A549 (cell line): ENCODE results near the gene RANBP17.

Source experiments
- BHLHE40 ChIP-seq: IDR thresholded peaks from 2 replicates; pipeline ENCODE4 v1.6.1; 2012; ENCODE audit warnings: low read depth, low read length, inconsistent platforms
- CTCF ChIP-seq: fragments of >200 bp; sonication (Bioruptor Twin); formaldehyde crosslinking; IDR thresholded peaks from 3 replicates; pipeline ENCODE4 v1.5.1; 2016
- EP300 ChIP-seq, 2 experiments: fragments of >200 bp; sonication (Bioruptor Twin); formaldehyde crosslinking; IDR thresholded peaks; 2 replicates in 1 of 2; 3 replicates in 1 of 2; pipeline ENCODE4 v1.6.1; 2016 to 2017
- HES2 ChIP-seq: fragments of >200 bp; sonication (Bioruptor Twin); formaldehyde crosslinking; IDR thresholded peaks from 2 replicates; pipeline ENCODE4 v1.6.1; 2016
- KDM5A ChIP-seq: fragments of 200-600 bp; sonication (generic); IDR thresholded peaks from 2 replicates; pipeline ENCODE4 v1.6.1; 2016; ENCODE audit warnings: antibody characterized with exemption, mild to moderate bottlenecking
- NPAS2 ChIP-seq: fragments of 250-450 bp; sonication (Bioruptor Pico); IDR thresholded peaks from 2 replicates; pipeline ENCODE4 v1.8.0; 2022; ENCODE audit warnings: mild to moderate bottlenecking, moderate library complexity, borderline replicate concordance
- RFX5 ChIP-seq: fragments of 450-650 bp; IDR thresholded peaks from 2 replicates; pipeline ENCODE4 v1.7.1; 2014; ENCODE audit warnings: antibody characterized with exemption, mild to moderate bottlenecking, moderate library complexity
- SMC3 ChIP-seq: fragments of >200 bp; sonication (Bioruptor Twin); formaldehyde crosslinking; IDR thresholded peaks from 3 replicates; pipeline ENCODE4 v1.6.1; 2018; ENCODE audit warnings: inconsistent platforms
- ZNF302 ChIP-seq: fragments of 250-450 bp; sonication (Bioruptor Pico); IDR thresholded peaks from 2 replicates; pipeline ENCODE4 v1.9.0; 2021; ENCODE audit warnings: inconsistent platforms, mild to moderate bottlenecking, moderate library complexity
- TF ChIP-seq, protein P1 (sequence below): fragments of >200 bp; sonication (Bioruptor Twin); formaldehyde crosslinking; IDR thresholded peaks from 3 replicates; pipeline ENCODE4 v1.6.1; 2016

- TF ChIP-seq CTCF = no peak
- no peak for TF ChIP-seq HES2
- TF ChIP-seq KDM5A = no peak
- no peak for TF ChIP-seq ZNF302
- TF ChIP-seq, protein P1, sequence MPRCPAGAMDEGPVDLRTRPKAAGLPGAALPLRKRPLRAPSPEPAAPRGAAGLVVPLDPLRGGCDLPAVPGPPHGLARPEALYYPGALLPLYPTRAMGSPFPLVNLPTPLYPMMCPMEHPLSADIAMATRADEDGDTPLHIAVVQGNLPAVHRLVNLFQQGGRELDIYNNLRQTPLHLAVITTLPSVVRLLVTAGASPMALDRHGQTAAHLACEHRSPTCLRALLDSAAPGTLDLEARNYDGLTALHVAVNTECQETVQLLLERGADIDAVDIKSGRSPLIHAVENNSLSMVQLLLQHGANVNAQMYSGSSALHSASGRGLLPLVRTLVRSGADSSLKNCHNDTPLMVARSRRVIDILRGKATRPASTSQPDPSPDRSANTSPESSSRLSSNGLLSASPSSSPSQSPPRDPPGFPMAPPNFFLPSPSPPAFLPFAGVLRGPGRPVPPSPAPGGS = no peak
- no peak for TF ChIP-seq NPAS2 (CRISPR knock-in tag)
- no peak for TF ChIP-seq EP300 (IDR thresholded peaks at IDR 0.05)
- no peak for TF ChIP-seq SMC3
- no peak for TF ChIP-seq BHLHE40
- TF ChIP-seq RFX5 = no peak
Measured at GRCh38 chr5:170896779-170897178, 35.0 kb downstream of the RANBP17 start.
